PC-3 (cell line): ENCODE data around the gene ZNF462.

ENCODE experiments used
- CTCF ChIP-seq: fragments of 300-600 bp; sonication (generic); conservative IDR thresholded peaks from 2 replicates; pipeline ENCODE4 v1.5.1; 2017; ENCODE audit warnings: antibody characterized with exemption, low read depth, mild to moderate bottlenecking, low read length
- EZH2 ChIP-seq: fragments of 300-600 bp; sonication (generic); IDR thresholded peaks from one replicate; pipeline ENCODE4 v1.6.1; 2017; ENCODE audit warnings: antibody characterized with exemption, mild to moderate bottlenecking, low read length; ENCODE audit not compliant: unreplicated experiment
- EZH2phosphoT487 ChIP-seq: fragments of 300-600 bp; sonication (generic); IDR thresholded peaks from 2 replicates; pipeline ENCODE4 v1.6.1; 2018; ENCODE audit warnings: mild to moderate bottlenecking, antibody characterized with exemption, low read length, borderline replicate concordance

GRCh38 chr9:106933470-106933869 is 70.5 kb downstream of the ZNF462 start:
- TF ChIP-seq CTCF (no peak), EZH2 (no peak), EZH2phosphoT487 (no peak)
